Astrocyte of the cerebellum (primary cell): ENCODE data around the gene LILRA2.

Experiments
- DNase-seq: peaks from one replicate; pipeline ENCODE4 v3.0.0-alpha.2; 2011; ENCODE audit warnings: low read depth
- H3K4me3 ChIP-seq: 2 replicates; pipeline ENCODE4 v1.5.1; 2011; ENCODE audit warnings: mild to moderate bottlenecking, low read depth, low read length, moderate library complexity
- CTCF ChIP-seq: IDR thresholded peaks from 2 replicates; pipeline ENCODE4 v1.5.1; 2012; ENCODE audit warnings: low read length, low read depth, moderate library complexity, mild to moderate bottlenecking; ENCODE audit errors: missing control alignments
- in situ Hi-C: cut with HindIII; loops from 2 replicates; pipeline ENCODE4 v1.10.0; 2017; ENCODE audit warnings: low sequenced_read_pairs

Gene LILRA2

GRCh38 chr19:54551950-54552912, 21.4 kb upstream of the LILRA2 start:
- DNase-seq = no peak
- TF ChIP-seq CTCF = no peak
- H3K4me3 ChIP-seq = no peak overlapping the region
- in situ Hi-C loops = no loop called here

GRCh38 chr19:54552913-54553310, 20.7 kb upstream of the LILRA2 start:
- no peak overlapping the region for H3K4me3 ChIP-seq
- in situ Hi-C loops = no loop called here

GRCh38 chr19:54554006-54554405, 19.6 kb upstream of the LILRA2 start:
- H3K4me3 ChIP-seq = no peak overlapping the region
- no peak for DNase-seq
- in situ Hi-C loops = no loop called here
- no peak for TF ChIP-seq CTCF

More at GRCh38 chr19:54552913-54553310, 20.7 kb upstream of the LILRA2 start:
- DNase-seq = no peak
- no peak for TF ChIP-seq CTCF

- DNase-seq = no peak
- in situ Hi-C loops = no loop called here
- no peak overlapping the region for H3K4me3 ChIP-seq
- TF ChIP-seq CTCF = no peak
These were observed 18.7 kb upstream of the LILRA2 start for GRCh38 chr19:54554896-54555295.

GRCh38 chr19:54556194-54556593, 17.4 kb upstream of the LILRA2 start:
- no peak overlapping the region for H3K4me3 ChIP-seq
- in situ Hi-C loops = no loop called here
- no peak for DNase-seq
- TF ChIP-seq CTCF = no peak

- in situ Hi-C loops = no loop called here
- no peak overlapping the region for H3K4me3 ChIP-seq
- no peak for TF ChIP-seq CTCF
- no peak for DNase-seq
These were observed 15.3 kb upstream of the LILRA2 start for GRCh38 chr19:54558339-54558738.
